NB4 (cell line): Measurements from ENCODE around the gene METAP1D.

Experiments used
- CTCF ChIP-seq: IDR thresholded peaks from one replicate; pipeline ENCODE4 v1.5.1; 2012; ENCODE audit warnings: low read depth, low read length
- TF ChIP-seq, protein P1 (sequence below): IDR thresholded peaks from 2 replicates; pipeline ENCODE4 v1.6.1; 2011; ENCODE audit warnings: low read depth, low read length

DNA sequence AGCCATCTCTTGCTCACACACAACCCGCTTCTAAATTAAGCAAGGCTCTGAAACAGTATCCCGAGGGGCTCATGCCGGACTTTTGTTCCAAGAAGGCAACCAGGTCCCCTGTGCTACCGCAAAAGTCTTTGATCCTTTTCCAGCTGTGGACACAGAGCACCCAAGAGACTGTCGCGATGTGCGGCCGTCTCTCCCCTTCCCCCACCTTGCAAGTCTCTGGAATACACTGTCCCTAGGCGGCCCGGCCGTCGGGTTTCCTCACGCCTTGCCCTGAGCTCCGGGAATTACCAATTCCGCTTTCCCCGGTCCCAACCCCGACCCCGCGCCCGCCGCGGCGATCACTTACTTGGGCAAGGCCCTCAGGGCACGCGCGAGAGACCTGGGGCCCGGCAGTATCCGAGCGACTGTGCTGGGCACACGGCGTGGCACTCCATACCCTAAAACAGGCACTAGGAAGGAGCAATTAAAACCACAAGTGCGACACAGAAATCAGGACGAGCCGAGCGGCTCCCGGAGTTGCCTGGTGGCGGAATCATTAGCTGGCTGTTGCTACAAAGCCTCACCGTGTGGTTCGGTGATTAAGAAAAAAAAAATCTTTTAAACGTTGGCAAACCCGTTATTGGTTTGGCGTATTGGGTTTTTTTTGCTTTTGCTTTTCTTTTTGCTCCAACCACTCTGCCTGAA, 83.3 kb downstream of the METAP1D start:
- TF ChIP-seq CTCF, result no peak
- TF ChIP-seq, protein P1, sequence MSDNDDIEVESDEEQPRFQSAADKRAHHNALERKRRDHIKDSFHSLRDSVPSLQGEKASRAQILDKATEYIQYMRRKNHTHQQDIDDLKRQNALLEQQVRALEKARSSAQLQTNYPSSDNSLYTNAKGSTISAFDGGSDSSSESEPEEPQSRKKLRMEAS, result no peak
